ENCODE results near the gene BSND. TPM values are rescaled to one million over a fixed set of nuclear protein-coding genes. Genes with fewer than 3 reads are reported as not detected.

BSND gene
- total RNA-seq, 1 experiment from 2014 or later, result 0.42 TPM

DNA sequence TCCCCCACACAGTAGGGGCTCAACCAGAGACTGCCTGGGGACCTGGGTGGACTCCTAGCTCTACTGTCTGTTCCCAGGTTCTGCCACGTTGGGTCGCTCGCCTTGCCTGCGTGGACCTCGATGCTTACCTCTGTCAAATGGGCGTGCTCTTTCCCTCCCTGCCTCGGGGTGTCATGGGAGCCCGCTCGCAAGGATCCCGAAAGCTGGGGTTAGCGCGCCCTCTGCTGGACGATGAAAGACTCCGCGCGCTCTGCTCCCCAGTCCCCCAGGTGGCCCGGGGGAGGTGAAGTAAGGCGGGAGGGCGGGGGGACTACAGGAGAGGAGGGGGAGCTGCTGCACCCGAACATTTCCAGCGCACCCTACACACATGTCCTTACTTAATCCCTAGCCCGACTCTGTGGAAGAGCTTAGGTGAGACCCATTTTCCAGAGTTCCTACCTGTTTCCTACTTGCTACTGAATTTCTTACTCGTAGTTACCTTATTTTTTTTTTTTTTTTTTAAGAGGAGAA, 2.3 kb upstream of the BSND start (continued):
- TF ChIP-seq, protein P1, sequence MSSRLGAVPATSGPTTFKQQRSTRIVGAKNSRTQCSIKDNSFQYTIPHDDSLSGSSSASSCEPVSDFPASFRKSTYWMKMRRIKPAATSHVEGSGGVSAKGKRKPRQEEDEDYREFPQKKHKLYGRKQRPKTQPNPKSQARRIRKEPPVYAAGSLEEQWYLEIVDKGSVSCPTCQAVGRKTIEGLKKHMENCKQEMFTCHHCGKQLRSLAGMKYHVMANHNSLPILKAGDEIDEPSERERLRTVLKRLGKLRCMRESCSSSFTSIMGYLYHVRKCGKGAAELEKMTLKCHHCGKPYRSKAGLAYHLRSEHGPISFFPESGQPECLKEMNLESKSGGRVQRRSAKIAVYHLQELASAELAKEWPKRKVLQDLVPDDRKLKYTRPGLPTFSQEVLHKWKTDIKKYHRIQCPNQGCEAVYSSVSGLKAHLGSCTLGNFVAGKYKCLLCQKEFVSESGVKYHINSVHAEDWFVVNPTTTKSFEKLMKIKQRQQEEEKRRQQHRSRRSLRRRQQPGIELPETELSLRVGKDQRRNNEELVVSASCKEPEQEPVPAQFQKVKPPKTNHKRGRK (CRISPR knock-in tag; IDR thresholded peaks at IDR 0.05; ENCODE audit: borderline replicate concordance), result no peak

GRCh38 chr1:54996869-54997710, 1.6 kb upstream of the BSND start:
- DNase-seq (ENCODE audit: low spot score) (peak; percentile 34), ATAC-seq (peak; percentile 19)
- H3K27ac Mint-ChIP-seq, result no peak overlapping the region
- H3K27me3 Mint-ChIP-seq (ENCODE audit: low read depth), result peaks cover 57% of the 10 kb centered on the region
- ChIA-PET POLR2A (interaction anchor here (0.6 to 0.9 kb wide), 4 partner anchors 9 to 1554 kb away, joined by 3 to 4 read pairs (median 3); no protein-coding TSS in a partner anchor), CTCF (interaction anchor here (0.6 to 11.2 kb wide), 27 partner anchors 9 to 684 kb away, joined by 3 to 373 read pairs (median 4); partner anchors contain the start of genes DHCR24, PCSK9 and TMEM61)
- H3K36me3 Mint-ChIP-seq, result no peaks in the 10 kb centered on the region
- peaks cover 3% of the 10 kb centered on the region; the same call in 1 of the 2 replicates for H3K9me3 Mint-ChIP-seq
- H3K4me1 Mint-ChIP-seq, result peaks cover 42% of the 10 kb centered on the region
- TF ChIP-seq, protein P2, sequence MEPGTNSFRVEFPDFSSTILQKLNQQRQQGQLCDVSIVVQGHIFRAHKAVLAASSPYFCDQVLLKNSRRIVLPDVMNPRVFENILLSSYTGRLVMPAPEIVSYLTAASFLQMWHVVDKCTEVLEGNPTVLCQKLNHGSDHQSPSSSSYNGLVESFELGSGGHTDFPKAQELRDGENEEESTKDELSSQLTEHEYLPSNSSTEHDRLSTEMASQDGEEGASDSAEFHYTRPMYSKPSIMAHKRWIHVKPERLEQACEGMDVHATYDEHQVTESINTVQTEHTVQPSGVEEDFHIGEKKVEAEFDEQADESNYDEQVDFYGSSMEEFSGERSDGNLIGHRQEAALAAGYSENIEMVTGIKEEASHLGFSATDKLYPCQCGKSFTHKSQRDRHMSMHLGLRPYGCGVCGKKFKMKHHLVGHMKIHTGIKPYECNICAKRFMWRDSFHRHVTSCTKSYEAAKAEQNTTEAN (CRISPR knock-in tag; IDR thresholded peaks at IDR 0.05), result no peak
- TF ChIP-seq TP53 (CRISPR knock-in tag; IDR thresholded peaks at IDR 0.05), result peak; percentile 23; the same call in 1 of the 2 replicates
- peak overlapping the region; percentile 63 for H3K4me3 Mint-ChIP-seq

DNA sequence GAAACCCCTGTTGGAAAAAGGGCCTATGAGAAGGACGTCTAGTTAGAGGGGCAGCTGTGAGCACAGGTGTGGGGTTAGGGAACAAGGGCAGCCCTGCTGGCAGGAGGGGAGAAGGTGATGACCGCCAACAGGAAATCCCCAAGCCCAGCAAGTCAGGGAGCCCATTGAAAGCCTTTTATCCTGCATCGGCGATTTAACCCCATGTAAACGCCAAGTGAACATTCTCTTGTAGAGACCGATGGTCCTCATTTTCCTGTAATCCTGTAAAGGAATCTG, 1.1 kb upstream of the BSND start:
- POLR2A ChIA-PET, result interaction anchor here (0.9 kb wide), 1 partner anchor 52 kb away, joined by 3 read pairs; no protein-coding TSS in a partner anchor
- CTCF ChIA-PET, result interaction anchor here (1.1 to 11.2 kb wide), 14 partner anchors 10 to 411 kb away, joined by 3 to 373 read pairs (median 15); partner anchors contain the start of genes DHCR24, PCSK9 and TMEM61

GRCh38 chr1:54998100-54998499, 633 bp upstream of the BSND start:
- POLR2A ChIA-PET, result no interaction called here
- DNase-seq (ENCODE audit: low spot score) (no peak), ATAC-seq (no peak)
- Mint-ChIP-seq H3K4me1 (peaks cover 42% of the 10 kb centered on the region), H3K27me3 (ENCODE audit: low read depth) (peaks cover 57% of the 10 kb centered on the region), H3K36me3 (no peaks in the 10 kb centered on the region), H3K27ac (no peak overlapping the region), H3K4me3 (no peak overlapping the region), H3K9me3 (peaks cover 3% of the 10 kb centered on the region; the same call in 1 of the 2 replicates)
- CTCF ChIA-PET, result interaction anchor here (0.8 to 11.2 kb wide), 8 partner anchors 9 to 197 kb away, joined by 3 to 373 read pairs (median 20); partner anchors contain the start of genes DHCR24 and TTC22
- TF ChIP-seq FOXK1 (CRISPR knock-in tag; IDR thresholded peaks at IDR 0.05) (no peak), E2F1 (CRISPR knock-in tag; IDR thresholded peaks at IDR 0.05) (no peak), SP1 (CRISPR knock-in tag; conservative IDR thresholded peaks at IDR 0.05) (no peak), ZNF317 (CRISPR knock-in tag; IDR thresholded peaks at IDR 0.05; ENCODE audit: borderline replicate concordance, low read depth) (no peak), FOXJ3 (CRISPR knock-in tag; IDR thresholded peaks at IDR 0.05; ENCODE audit: borderline replicate concordance) (no peak), EMX1 (CRISPR knock-in tag; IDR thresholded peaks at IDR 0.05) (no peak), MAX (CRISPR knock-in tag; IDR thresholded peaks at IDR 0.05) (no peak), JUN (CRISPR knock-in tag; IDR thresholded peaks at IDR 0.05) (no peak)
- TF ChIP-seq, protein P3, sequence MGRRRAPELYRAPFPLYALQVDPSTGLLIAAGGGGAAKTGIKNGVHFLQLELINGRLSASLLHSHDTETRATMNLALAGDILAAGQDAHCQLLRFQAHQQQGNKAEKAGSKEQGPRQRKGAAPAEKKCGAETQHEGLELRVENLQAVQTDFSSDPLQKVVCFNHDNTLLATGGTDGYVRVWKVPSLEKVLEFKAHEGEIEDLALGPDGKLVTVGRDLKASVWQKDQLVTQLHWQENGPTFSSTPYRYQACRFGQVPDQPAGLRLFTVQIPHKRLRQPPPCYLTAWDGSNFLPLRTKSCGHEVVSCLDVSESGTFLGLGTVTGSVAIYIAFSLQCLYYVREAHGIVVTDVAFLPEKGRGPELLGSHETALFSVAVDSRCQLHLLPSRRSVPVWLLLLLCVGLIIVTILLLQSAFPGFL (CRISPR knock-in tag; IDR thresholded peaks at IDR 0.05; ENCODE audit: borderline replicate concordance), result no peak
- TF ChIP-seq, protein P4, sequence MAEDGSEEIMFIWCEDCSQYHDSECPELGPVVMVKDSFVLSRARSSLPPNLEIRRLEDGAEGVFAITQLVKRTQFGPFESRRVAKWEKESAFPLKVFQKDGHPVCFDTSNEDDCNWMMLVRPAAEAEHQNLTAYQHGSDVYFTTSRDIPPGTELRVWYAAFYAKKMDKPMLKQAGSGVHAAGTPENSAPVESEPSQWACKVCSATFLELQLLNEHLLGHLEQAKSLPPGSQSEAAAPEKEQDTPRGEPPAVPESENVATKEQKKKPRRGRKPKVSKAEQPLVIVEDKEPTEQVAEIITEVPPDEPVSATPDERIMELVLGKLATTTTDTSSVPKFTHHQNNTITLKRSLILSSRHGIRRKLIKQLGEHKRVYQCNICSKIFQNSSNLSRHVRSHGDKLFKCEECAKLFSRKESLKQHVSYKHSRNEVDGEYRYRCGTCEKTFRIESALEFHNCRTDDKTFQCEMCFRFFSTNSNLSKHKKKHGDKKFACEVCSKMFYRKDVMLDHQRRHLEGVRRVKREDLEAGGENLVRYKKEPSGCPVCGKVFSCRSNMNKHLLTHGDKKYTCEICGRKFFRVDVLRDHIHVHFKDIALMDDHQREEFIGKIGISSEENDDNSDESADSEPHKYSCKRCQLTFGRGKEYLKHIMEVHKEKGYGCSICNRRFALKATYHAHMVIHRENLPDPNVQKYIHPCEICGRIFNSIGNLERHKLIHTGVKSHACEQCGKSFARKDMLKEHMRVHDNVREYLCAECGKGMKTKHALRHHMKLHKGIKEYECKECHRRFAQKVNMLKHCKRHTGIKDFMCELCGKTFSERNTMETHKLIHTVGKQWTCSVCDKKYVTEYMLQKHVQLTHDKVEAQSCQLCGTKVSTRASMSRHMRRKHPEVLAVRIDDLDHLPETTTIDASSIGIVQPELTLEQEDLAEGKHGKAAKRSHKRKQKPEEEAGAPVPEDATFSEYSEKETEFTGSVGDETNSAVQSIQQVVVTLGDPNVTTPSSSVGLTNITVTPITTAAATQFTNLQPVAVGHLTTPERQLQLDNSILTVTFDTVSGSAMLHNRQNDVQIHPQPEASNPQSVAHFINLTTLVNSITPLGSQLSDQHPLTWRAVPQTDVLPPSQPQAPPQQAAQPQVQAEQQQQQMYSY (CRISPR knock-in tag; IDR thresholded peaks at IDR 0.05), result no peak
- TF ChIP-seq, protein P5, sequence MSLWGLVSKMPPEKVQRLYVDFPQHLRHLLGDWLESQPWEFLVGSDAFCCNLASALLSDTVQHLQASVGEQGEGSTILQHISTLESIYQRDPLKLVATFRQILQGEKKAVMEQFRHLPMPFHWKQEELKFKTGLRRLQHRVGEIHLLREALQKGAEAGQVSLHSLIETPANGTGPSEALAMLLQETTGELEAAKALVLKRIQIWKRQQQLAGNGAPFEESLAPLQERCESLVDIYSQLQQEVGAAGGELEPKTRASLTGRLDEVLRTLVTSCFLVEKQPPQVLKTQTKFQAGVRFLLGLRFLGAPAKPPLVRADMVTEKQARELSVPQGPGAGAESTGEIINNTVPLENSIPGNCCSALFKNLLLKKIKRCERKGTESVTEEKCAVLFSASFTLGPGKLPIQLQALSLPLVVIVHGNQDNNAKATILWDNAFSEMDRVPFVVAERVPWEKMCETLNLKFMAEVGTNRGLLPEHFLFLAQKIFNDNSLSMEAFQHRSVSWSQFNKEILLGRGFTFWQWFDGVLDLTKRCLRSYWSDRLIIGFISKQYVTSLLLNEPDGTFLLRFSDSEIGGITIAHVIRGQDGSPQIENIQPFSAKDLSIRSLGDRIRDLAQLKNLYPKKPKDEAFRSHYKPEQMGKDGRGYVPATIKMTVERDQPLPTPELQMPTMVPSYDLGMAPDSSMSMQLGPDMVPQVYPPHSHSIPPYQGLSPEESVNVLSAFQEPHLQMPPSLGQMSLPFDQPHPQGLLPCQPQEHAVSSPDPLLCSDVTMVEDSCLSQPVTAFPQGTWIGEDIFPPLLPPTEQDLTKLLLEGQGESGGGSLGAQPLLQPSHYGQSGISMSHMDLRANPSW (CRISPR knock-in tag; conservative IDR thresholded peaks at IDR 0.05; ENCODE audit: low read depth), result no peak

More for the DNA sequence above, 1.1 kb upstream of the BSND start:
- H3K27me3 Mint-ChIP-seq (ENCODE audit: low read depth), result peaks cover 57% of the 10 kb centered on the region
- peak overlapping the region; percentile 63 for H3K4me3 Mint-ChIP-seq
- H3K36me3 Mint-ChIP-seq, result no peaks in the 10 kb centered on the region
- H3K27ac Mint-ChIP-seq, result no peak overlapping the region
- DNase-seq (ENCODE audit: low spot score) (peak; percentile 56), ATAC-seq (peak; percentile 32)
- no peak for TF ChIP-seq CREB1 (CRISPR knock-in tag; IDR thresholded peaks at IDR 0.05)
- TF ChIP-seq ETV6 (CRISPR knock-in tag; IDR thresholded peaks at IDR 0.05), result peak; percentile 49; the same call in 1 of the 2 replicates
- H3K4me1 Mint-ChIP-seq, result peaks cover 42% of the 10 kb centered on the region
- H3K9me3 Mint-ChIP-seq, result peaks cover 3% of the 10 kb centered on the region; the same call in 1 of the 2 replicates
